ENCODE results near the gene CAPRIN1. TPM values are rescaled to one million over a fixed set of nuclear protein-coding genes. Genes with fewer than 3 reads are reported as not detected.

Gene CAPRIN1
- total and polyA plus RNA-seq, 2 experiments from 2014 or later = 119 to 365 TPM

DNA sequence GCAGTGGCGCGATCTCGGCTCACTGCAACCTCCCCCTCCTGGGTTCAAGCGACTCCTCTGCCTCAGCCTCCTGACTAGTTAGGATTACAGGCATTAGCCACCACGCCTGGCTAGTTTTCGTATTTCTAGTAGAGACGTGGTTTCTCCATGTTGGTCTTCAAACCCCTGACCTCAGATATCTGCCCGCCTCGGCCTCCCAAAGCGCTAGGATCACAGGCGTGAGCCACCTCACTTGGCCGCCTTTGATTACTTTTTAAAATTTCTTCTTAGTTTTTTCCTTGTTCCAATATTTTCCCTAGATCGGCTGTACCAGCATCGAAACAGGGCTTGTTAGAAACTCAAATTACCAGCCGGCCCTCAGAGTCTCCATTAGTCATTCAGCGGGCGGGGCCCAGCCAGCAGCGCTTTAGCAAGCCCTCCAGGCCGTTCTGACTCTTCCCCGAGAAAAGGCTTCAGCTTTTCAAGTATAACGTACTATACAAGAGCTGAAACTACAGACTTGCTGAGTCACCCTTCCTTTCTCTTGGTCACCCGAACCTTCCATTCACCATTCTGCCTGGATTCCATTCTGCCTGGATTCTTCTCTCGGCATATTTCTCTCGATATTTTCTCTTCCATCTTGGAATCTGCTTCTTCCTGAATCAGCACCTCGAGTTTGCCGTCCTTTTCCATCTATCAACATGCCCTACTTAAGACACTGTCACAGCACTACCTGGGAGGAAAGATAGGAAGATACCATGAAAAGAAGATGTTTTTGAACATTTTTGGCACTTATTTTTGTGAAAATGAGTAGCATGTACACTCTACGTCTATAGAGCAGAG is 6.7 kb upstream of the CAPRIN1 start:
- peak overlapping the region; percentile 12 for H3K4me2 ChIP-seq
- H3K27ac ChIP-seq (ENCODE audit: low read depth) = peak overlapping the region; percentile 76
- H3K4me3 Mint-ChIP-seq = no peak overlapping the region; the same call in 2 of the 3 replicates
- H3K36me3 Mint-ChIP-seq (ENCODE audit: low read depth) = no peaks in the 10 kb centered on the region
- TF ChIP-seq STAT1 (IDR thresholded peaks at IDR 0.05; ENCODE audit: unreplicated experiment) (no peak), NANOG (IDR thresholded peaks at IDR 0.05; ENCODE audit: borderline replicate concordance) (no peak), JUNB (IDR thresholded peaks at IDR 0.05; ENCODE audit: unreplicated experiment) (no peak)
- H3K9me2 ChIP-seq (ENCODE audit: insufficient read depth) = no peaks in the 10 kb centered on the region
- H3F3A ChIP-seq (replicated peaks; ENCODE audit: low read depth) = no peaks in the 10 kb centered on the region
- H3K27me3 ChIP-seq (ENCODE audit: insufficient read depth) = no peaks in the 10 kb centered on the region
- H3K79me2 ChIP-seq (replicated peaks; ENCODE audit: insufficient read depth) = no peaks in the 10 kb centered on the region
- no peak overlapping the region for H3K4me3 ChIP-seq
- peak overlapping the region; percentile 85 for H3K27ac Mint-ChIP-seq
- no peaks in the 10 kb centered on the region for H3K36me3 ChIP-seq (ENCODE audit: insufficient read depth)
- DNase-seq (ENCODE audit: low spot score) = peak; percentile 77
- peaks cover 1% of the 10 kb centered on the region for H3K27me3 Mint-ChIP-seq (ENCODE audit: insufficient read depth, low read depth, poor library complexity)
- no peaks in the 10 kb centered on the region for H4K20me1 ChIP-seq (replicated peaks; ENCODE audit: insufficient read depth)
- peaks cover 16% of the 10 kb centered on the region for H3K4me1 Mint-ChIP-seq
- peak; percentile 95 for ATAC-seq
- H3K9me3 Mint-ChIP-seq = no peaks in the 10 kb centered on the region
- peak overlapping the region; percentile 82 for H2AFZ ChIP-seq
- H3K4me1 ChIP-seq (ENCODE audit: insufficient read depth) = peaks cover 12% of the 10 kb centered on the region

DNA sequence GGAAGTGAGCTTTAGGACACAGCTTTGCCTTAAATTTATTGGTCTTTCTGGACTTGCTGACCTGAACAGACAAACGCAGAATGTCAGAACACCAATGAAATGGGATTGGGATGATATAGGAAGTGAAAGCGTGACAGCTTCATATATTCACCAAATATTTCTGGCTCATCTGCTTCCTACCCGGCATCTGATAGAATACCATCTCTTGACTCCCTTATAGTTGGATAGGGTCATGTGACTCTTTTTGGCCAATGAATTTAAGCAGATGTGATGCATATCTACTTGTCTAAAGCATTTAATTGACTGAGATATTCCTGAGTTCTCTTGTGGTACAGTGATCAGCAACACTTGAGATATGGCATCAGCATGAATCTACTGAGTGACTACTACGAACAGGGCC is 2.5 kb upstream of the CAPRIN1 start:
- Histone ChIP-seq H3K27me3 (ENCODE audit: insufficient read depth) (no peaks in the 10 kb centered on the region), H4K20me1 (replicated peaks; ENCODE audit: insufficient read depth) (no peaks in the 10 kb centered on the region), H3K4me1 (ENCODE audit: insufficient read depth) (peaks cover 19% of the 10 kb centered on the region), H3K4me2 (no peak overlapping the region), H2AFZ (no peak overlapping the region), H3K79me2 (replicated peaks; ENCODE audit: insufficient read depth) (peaks cover 19% of the 10 kb centered on the region), H3K9me2 (ENCODE audit: insufficient read depth) (no peaks in the 10 kb centered on the region), H3K36me3 (ENCODE audit: insufficient read depth) (no peaks in the 10 kb centered on the region), H3K27ac (ENCODE audit: low read depth) (no peak overlapping the region), H3F3A (replicated peaks; ENCODE audit: low read depth) (0 out of 2 replicates have a peak, but pooled peaks cover 3% of the 10 kb centered on the region), H3K4me3 (no peak overlapping the region)
- no peak overlapping the region for H3K27ac Mint-ChIP-seq
- peaks cover 15% of the 10 kb centered on the region for H3K36me3 Mint-ChIP-seq (ENCODE audit: low read depth)
- H3K27me3 Mint-ChIP-seq (ENCODE audit: insufficient read depth, low read depth, poor library complexity) = peaks cover 10% of the 10 kb centered on the region
- ATAC-seq (no peak), DNase-seq (ENCODE audit: low spot score) (no peak)
- H3K4me3 Mint-ChIP-seq = no peak overlapping the region
- peaks cover 25% of the 10 kb centered on the region for H3K4me1 Mint-ChIP-seq
- TF ChIP-seq JUNB (IDR thresholded peaks at IDR 0.05; ENCODE audit: unreplicated experiment) (no peak), POLR2AphosphoS5 (IDR thresholded peaks at IDR 0.05; ENCODE audit: low read depth) (no peak), ZNF331 (CRISPR knock-in tag; IDR thresholded peaks at IDR 0.05; ENCODE audit: low read depth) (no peak), EZH2phosphoT487 (IDR thresholded peaks at IDR 0.05; ENCODE audit: unreplicated experiment) (no peak), EZH2 (IDR thresholded peaks at IDR 0.05; ENCODE audit: low read depth, unreplicated experiment) (no peak), NANOG (IDR thresholded peaks at IDR 0.05; ENCODE audit: borderline replicate concordance) (no peak), ZNF114 (CRISPR knock-in tag; IDR thresholded peaks at IDR 0.05) (no peak)
- TF ChIP-seq, protein P1, sequence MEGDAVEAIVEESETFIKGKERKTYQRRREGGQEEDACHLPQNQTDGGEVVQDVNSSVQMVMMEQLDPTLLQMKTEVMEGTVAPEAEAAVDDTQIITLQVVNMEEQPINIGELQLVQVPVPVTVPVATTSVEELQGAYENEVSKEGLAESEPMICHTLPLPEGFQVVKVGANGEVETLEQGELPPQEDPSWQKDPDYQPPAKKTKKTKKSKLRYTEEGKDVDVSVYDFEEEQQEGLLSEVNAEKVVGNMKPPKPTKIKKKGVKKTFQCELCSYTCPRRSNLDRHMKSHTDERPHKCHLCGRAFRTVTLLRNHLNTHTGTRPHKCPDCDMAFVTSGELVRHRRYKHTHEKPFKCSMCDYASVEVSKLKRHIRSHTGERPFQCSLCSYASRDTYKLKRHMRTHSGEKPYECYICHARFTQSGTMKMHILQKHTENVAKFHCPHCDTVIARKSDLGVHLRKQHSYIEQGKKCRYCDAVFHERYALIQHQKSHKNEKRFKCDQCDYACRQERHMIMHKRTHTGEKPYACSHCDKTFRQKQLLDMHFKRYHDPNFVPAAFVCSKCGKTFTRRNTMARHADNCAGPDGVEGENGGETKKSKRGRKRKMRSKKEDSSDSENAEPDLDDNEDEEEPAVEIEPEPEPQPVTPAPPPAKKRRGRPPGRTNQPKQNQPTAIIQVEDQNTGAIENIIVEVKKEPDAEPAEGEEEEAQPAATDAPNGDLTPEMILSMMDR (conservative IDR thresholded peaks at IDR 0.05; ENCODE audit: low read depth in 2 of 2) = no peak
- TF ChIP-seq, protein P2, sequence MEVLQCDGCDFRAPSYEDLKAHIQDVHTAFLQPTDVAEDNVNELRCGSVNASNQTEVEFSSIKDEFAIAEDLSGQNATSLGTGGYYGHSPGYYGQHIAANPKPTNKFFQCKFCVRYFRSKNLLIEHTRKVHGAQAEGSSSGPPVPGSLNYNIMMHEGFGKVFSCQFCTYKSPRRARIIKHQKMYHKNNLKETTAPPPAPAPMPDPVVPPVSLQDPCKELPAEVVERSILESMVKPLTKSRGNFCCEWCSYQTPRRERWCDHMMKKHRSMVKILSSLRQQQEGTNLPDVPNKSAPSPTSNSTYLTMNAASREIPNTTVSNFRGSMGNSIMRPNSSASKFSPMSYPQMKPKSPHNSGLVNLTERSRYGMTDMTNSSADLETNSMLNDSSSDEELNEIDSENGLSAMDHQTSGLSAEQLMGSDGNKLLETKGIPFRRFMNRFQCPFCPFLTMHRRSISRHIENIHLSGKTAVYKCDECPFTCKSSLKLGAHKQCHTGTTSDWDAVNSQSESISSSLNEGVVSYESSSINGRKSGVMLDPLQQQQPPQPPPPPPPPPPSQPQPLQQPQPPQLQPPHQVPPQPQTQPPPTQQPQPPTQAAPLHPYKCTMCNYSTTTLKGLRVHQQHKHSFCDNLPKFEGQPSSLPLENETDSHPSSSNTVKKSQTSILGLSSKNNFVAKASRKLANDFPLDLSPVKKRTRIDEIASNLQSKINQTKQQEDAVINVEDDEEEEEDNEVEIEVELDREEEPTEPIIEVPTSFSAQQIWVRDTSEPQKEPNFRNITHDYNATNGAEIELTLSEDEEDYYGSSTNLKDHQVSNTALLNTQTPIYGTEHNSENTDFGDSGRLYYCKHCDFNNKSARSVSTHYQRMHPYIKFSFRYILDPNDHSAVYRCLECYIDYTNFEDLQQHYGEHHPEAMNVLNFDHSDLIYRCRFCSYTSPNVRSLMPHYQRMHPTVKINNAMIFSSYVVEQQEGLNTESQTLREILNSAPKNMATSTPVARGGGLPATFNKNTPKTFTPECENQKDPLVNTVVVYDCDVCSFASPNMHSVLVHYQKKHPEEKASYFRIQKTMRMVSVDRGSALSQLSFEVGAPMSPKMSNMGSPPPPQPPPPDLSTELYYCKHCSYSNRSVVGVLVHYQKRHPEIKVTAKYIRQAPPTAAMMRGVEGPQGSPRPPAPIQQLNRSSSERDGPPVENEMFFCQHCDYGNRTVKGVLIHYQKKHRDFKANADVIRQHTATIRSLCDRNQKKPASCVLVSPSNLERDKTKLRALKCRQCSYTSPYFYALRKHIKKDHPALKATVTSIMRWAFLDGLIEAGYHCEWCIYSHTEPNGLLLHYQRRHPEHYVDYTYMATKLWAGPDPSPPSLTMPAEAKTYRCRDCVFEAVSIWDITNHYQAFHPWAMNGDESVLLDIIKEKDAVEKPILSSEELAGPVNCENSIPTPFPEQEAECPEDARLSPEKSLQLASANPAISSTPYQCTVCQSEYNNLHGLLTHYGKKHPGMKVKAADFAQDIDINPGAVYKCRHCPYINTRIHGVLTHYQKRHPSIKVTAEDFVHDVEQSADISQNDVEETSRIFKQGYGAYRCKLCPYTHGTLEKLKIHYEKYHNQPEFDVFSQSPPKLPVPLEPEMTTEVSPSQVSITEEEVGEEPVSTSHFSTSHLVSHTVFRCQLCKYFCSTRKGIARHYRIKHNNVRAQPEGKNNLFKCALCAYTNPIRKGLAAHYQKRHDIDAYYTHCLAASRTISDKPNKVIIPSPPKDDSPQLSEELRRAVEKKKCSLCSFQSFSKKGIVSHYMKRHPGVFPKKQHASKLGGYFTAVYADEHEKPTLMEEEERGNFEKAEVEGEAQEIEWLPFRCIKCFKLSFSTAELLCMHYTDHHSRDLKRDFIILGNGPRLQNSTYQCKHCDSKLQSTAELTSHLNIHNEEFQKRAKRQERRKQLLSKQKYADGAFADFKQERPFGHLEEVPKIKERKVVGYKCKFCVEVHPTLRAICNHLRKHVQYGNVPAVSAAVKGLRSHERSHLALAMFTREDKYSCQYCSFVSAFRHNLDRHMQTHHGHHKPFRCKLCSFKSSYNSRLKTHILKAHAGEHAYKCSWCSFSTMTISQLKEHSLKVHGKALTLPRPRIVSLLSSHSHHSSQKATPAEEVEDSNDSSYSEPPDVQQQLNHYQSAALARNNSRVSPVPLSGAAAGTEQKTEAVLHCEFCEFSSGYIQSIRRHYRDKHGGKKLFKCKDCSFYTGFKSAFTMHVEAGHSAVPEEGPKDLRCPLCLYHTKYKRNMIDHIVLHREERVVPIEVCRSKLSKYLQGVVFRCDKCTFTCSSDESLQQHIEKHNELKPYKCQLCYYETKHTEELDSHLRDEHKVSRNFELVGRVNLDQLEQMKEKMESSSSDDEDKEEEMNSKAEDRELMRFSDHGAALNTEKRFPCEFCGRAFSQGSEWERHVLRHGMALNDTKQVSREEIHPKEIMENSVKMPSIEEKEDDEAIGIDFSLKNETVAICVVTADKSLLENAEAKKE (CRISPR knock-in tag; IDR thresholded peaks at IDR 0.05) = no peak
- TF ChIP-seq, protein P3, sequence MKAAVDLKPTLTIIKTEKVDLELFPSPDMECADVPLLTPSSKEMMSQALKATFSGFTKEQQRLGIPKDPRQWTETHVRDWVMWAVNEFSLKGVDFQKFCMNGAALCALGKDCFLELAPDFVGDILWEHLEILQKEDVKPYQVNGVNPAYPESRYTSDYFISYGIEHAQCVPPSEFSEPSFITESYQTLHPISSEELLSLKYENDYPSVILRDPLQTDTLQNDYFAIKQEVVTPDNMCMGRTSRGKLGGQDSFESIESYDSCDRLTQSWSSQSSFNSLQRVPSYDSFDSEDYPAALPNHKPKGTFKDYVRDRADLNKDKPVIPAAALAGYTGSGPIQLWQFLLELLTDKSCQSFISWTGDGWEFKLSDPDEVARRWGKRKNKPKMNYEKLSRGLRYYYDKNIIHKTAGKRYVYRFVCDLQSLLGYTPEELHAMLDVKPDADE (IDR thresholded peaks at IDR 0.05) = no peak
- H3K9me3 Mint-ChIP-seq = peaks cover 6% of the 10 kb centered on the region; the same call in 2 of the 3 replicates

All from GM23338 (cell line).